Body of pancreas (tissue), 4 donors: ENCODE results near the gene TAS2R3.

Experiments
- CTCF ChIP-seq, 7 experiments: fragments of 450-650 bp in 4 of 7; fragments of 200-600 bp in 3 of 7; sonication (generic) in 3 of 7; IDR thresholded peaks; one replicate each; pipeline ENCODE4 v1.5.1; 2016 to 2019; ENCODE audit warnings: antibody characterized with exemption in 7 of 7
- POLR2A ChIP-seq, 3 donors: fragments of 450-650 bp; IDR thresholded peaks; one replicate each; pipeline ENCODE4 v1.6.1; 2016; ENCODE audit warnings: antibody characterized with exemption in 3 of 3, mild to moderate bottlenecking in 2 of 3

DNA sequence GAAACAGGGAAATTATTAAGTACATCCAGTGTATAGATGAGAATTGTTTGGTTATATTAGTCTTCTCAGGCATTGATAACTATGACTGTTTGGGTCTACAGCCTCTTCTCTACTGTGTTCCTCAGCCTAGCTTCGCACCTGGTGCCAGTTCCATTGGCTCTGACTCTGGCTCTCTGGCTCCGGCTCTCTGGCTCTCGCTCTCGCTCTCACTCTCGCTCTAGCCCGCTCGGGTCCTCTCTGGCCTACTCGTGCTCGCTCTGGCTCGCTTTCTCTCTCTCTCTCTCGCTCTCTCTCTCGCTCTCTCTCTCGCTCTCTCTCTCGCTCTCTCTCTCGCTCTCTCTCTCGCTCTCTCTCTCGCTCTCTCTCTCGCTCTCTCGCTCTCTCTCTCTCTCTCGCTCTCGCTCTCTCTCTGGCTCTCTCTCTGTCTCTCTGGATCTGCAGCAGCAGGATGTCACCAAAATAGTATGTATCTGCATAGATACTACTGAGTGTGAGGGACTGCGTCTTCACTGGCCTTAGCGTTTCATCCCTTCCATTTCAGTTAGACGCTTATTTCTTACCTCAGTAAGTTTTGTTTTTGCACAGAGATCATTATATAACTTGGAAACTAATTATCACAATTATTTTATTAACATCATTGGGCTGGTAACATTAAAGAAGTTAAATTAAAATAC is 32.3 kb upstream of the TAS2R3 start:
- TF ChIP-seq CTCF (IDR thresholded peaks at IDR 0.05), result peak in 1 of 7 experiments; percentile 7
- no peak for TF ChIP-seq POLR2A (IDR thresholded peaks at IDR 0.05)
